PC-9 (cell line): ENCODE measurements around the gene TRPV6.

Source experiments
- CTCF ChIP-seq: fragments of 200-600 bp; sonication (generic); conservative IDR thresholded peaks from 2 replicates; pipeline ENCODE4 v1.6.1; 2017; ENCODE audit warnings: mixed run types, antibody characterized with exemption, mild to moderate bottlenecking, moderate library complexity
- EZH2 ChIP-seq: fragments of 200-600 bp; sonication (generic); IDR thresholded peaks from 2 replicates; pipeline ENCODE4 v1.8.0; 2017; ENCODE audit warnings: antibody characterized with exemption, low read depth

DNA sequence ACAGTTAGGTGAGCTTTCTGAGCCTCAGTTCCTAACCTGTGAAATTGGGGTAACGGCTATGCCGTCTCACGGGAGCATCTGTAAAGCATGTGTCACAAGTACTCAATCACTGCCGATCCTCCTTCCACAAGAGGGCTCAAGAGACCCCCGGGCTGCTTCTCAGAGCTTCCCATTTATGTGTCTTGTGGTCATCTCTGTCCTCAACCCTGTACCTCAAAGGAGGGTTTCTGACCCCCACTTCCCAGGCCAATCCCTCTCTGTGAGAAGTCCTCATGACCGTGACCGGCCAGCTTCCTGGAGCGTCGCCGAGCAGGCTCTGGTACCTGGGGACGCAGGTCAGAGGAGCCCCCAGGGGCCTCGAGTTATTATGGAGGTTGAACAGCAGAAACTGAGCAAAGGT, 48.5 kb upstream of the TRPV6 start:
- TF ChIP-seq CTCF: no peak
- TF ChIP-seq EZH2: no peak
